Measurements from ENCODE around the gene PCP4L1. TPM values are rescaled to one million over a fixed set of nuclear protein-coding genes. Genes with fewer than 3 reads are reported as not detected.
"Not testable (repeated sequence)": the region's sequence is repeated elsewhere in the genome, so short reads cannot be mapped to it uniquely, and the experiment has no call there.

PCP4L1 gene
- total RNA-seq, 2 donors from 2014 or later, result not detected

DNA sequence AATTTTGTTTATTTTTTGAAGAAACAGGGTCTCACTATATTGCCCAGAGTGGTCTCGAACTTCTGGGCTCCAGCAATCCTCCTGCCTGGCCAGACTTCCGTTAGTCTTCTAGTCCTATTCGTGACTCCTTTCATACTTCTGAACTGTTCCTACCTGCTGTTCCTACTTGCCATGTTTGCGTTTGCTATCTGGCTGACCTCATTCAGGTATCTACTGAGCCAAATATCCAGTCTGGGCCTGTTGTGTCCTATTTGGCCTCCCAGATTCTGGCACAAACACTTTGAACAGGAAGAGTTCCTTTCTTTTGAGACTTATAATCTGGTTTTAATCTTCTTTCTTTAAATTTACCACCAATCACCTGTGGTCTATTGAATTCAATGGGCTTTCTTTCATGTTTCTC is 13.7 kb upstream of the PCP4L1 start:
- TF ChIP-seq, protein P1, sequence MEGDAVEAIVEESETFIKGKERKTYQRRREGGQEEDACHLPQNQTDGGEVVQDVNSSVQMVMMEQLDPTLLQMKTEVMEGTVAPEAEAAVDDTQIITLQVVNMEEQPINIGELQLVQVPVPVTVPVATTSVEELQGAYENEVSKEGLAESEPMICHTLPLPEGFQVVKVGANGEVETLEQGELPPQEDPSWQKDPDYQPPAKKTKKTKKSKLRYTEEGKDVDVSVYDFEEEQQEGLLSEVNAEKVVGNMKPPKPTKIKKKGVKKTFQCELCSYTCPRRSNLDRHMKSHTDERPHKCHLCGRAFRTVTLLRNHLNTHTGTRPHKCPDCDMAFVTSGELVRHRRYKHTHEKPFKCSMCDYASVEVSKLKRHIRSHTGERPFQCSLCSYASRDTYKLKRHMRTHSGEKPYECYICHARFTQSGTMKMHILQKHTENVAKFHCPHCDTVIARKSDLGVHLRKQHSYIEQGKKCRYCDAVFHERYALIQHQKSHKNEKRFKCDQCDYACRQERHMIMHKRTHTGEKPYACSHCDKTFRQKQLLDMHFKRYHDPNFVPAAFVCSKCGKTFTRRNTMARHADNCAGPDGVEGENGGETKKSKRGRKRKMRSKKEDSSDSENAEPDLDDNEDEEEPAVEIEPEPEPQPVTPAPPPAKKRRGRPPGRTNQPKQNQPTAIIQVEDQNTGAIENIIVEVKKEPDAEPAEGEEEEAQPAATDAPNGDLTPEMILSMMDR (IDR thresholded peaks at IDR 0.05), result peak in 1 of 7 experiments; percentile 8
- TF ChIP-seq POLR2A (IDR thresholded peaks at IDR 0.05), result no peak
- intact Hi-C loops (cut with DNase I), result no loop called here
- Histone ChIP-seq H3K4me3 (no peak overlapping the region), H3K9me3 (no peaks in the 10 kb centered on the region), H3K27ac (peak overlapping the region; percentile 47 to 78 (median 65)), H3K36me3 (replicated peaks in 1 of 2; ENCODE audit: insufficient read depth in 1 of 2, low read depth in 2 of 2) (no peaks in the 10 kb centered on the region), H3K4me1 (peaks cover 11% of the 10 kb centered on the region), H3K27me3 (no peaks in the 10 kb centered on the region)
- ATAC-seq (peak; percentile 100), DNase-seq (peak; percentile 61 to 87 (median 73))
- 49 to 50% methylated on average over 4 of the region's 4 CpGs for WGBS, 2 donors

GRCh38 chr1:161250100-161250499 is 8.4 kb upstream of the PCP4L1 start:
- H3K4me1 ChIP-seq; ATAC-seq; H3K27ac ChIP-seq; H3K36me3 ChIP-seq (replicated peaks in 1 of 2; ENCODE audit: insufficient read depth in 1 of 2, low read depth in 2 of 2); DNase-seq; H3K27me3 ChIP-seq; H3K9me3 ChIP-seq; intact Hi-C loops (cut with DNase I); H3K4me3 ChIP-seq: not testable (repeated sequence)
- WGBS, 2 donors, result 87 to 93% methylated on average over 5 of the region's 5 CpGs

- H3K36me3 ChIP-seq (replicated peaks in 1 of 2; ENCODE audit: insufficient read depth in 1 of 2, low read depth in 2 of 2), result no peaks in the 10 kb centered on the region
- no peaks in the 10 kb centered on the region for H3K27me3 ChIP-seq
- TF ChIP-seq, protein P1 (IDR thresholded peaks at IDR 0.05), result no peak
- no peak for TF ChIP-seq POLR2A (IDR thresholded peaks at IDR 0.05)
- no peaks in the 10 kb centered on the region for H3K4me1 ChIP-seq
- WGBS, 2 donors, result 80 to 83% methylated on average over 7 of the region's 7 CpGs
- ATAC-seq (no peak), DNase-seq (no peak)
- intact Hi-C loops (cut with DNase I), result no loop called here
- no peaks in the 10 kb centered on the region for H3K9me3 ChIP-seq
- H3K4me3 ChIP-seq, result no peak overlapping the region
- H3K27ac ChIP-seq, result no peak overlapping the region
Measured at GRCh38 chr1:161250829-161251228, 7.7 kb upstream of the PCP4L1 start.

GRCh38 chr1:161251579-161251978 is 7.0 kb upstream of the PCP4L1 start:
- DNase-seq (no peak), ATAC-seq (no peak)
- intact Hi-C loops (cut with DNase I), result no loop called here
- WGBS, 2 donors, result 88 to 92% methylated on average over 8 of the region's 8 CpGs
- Histone ChIP-seq H3K36me3 (replicated peaks in 1 of 2; ENCODE audit: insufficient read depth in 1 of 2, low read depth in 2 of 2) (no peaks in the 10 kb centered on the region), H3K4me3 (no peak overlapping the region), H3K27ac (no peak overlapping the region), H3K4me1 (no peaks in the 10 kb centered on the region), H3K9me3 (peaks cover 0 to 2% (median 0%) of the 10 kb centered on the region in 3 donors), H3K27me3 (no peaks in the 10 kb centered on the region)
- no peak for TF ChIP-seq POLR2A (IDR thresholded peaks at IDR 0.05)
- TF ChIP-seq, protein P1 (IDR thresholded peaks at IDR 0.05), result no peak

- Histone ChIP-seq H3K9me3 (peaks cover 0 to 14% (median 0%) of the 10 kb centered on the region in 3 donors), H3K4me1 (peaks cover 12% of the 10 kb centered on the region)
- H3K36me3 ChIP-seq (replicated peaks in 1 of 2; ENCODE audit: insufficient read depth in 1 of 2, low read depth in 2 of 2); DNase-seq; H3K27ac ChIP-seq; intact Hi-C loops (cut with DNase I); H3K27me3 ChIP-seq; ATAC-seq; H3K4me3 ChIP-seq: not testable (repeated sequence)
- whole genome bisulfite sequencing, 2 donors, result 72 to 84% methylated on average over 5 of the region's 5 CpGs
Measured at GRCh38 chr1:161255302-161255701, 3.2 kb upstream of the PCP4L1 start.

DNA sequence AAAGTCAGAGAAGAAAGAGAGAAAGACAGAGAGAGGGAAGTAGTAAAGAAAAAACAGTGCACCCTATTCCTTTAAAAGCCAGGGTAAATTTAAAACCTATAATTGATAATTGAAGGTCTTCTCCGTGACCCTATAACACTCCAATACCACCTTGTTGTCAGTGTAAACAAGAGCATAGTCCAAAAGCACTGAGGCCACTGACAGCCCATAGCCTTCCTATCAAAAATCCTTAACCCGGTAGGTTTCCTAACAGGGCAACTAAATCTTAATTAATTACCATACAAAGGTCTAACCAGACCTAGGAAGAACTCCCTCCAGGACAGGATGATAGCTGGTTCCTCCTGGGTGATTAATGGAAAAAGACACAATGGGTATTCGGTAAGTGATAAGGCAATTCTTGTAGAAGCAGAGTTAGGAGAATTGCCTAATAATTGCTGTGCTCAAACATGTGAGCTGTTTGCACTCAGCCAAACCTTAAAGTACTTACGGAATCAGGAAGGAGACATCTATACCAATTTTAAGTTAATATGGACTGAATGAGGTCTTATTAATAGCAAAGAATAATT is 2.5 kb upstream of the PCP4L1 start:
- WGBS, 2 donors, result 77 to 82% methylated on average over 4 of the region's 4 CpGs
- H3K36me3 ChIP-seq (replicated peaks in 1 of 2; ENCODE audit: insufficient read depth in 1 of 2, low read depth in 2 of 2); DNase-seq; intact Hi-C loops (cut with DNase I); H3K27me3 ChIP-seq; H3K27ac ChIP-seq; ATAC-seq; H3K4me3 ChIP-seq: not testable (repeated sequence)
- H3K4me1 ChIP-seq, result peaks cover 12% of the 10 kb centered on the region
- peaks cover 0 to 14% (median 0%) of the 10 kb centered on the region in 3 donors for H3K9me3 ChIP-seq

- H3K27ac ChIP-seq; H3K4me3 ChIP-seq; intact Hi-C loops (cut with DNase I); DNase-seq; H3K27me3 ChIP-seq; ATAC-seq; H3K36me3 ChIP-seq (replicated peaks in 1 of 2; ENCODE audit: insufficient read depth in 1 of 2, low read depth in 2 of 2): not testable (repeated sequence)
- peaks cover 0 to 14% (median 0%) of the 10 kb centered on the region in 3 donors for H3K9me3 ChIP-seq
- H3K4me1 ChIP-seq, result peaks cover 12% of the 10 kb centered on the region
- 87 to 89% methylated on average over 5 of the region's 5 CpGs for WGBS, 2 donors
Measured at GRCh38 chr1:161257109-161257508, 1.4 kb upstream of the PCP4L1 start.
